Panc1 (cell line): ENCODE results near the gene SCN1B. TPM values are rescaled to one million over a fixed set of nuclear protein-coding genes. Genes with fewer than 3 reads are reported as not detected.

Experiments used
- ATAC-seq: fragments of 200-7000 bp; cut with Tn5 transposase; 2 replicates; pipeline ENCODE4 v1.9.1; 2020; ENCODE audit warnings: mild to moderate bottlenecking, moderate library complexity
- BruUV-seq: library from RNA; stranded (reverse); fragments of 400-500 nt; replicated peaks from 2 replicates; lab custom pipeline; 2021; lab: Mats Ljungman, UMichigan
- CTCF ChIA-PET: fragments of 300-600 bp; sonication (Branson Sonifier 250); formaldehyde crosslinking; loops from one replicate; lab custom pipeline; 2022; ENCODE audit warnings: antibody characterized with exemption; lab: Charles Lee
- POLR2A ChIA-PET: fragments of 300-600 bp; sonication (Branson Sonifier 250); formaldehyde crosslinking; loops from one replicate; lab custom pipeline; 2022; ENCODE audit warnings: antibody characterized with exemption; lab: Charles Lee
- DNase-seq: peaks from one replicate; pipeline ENCODE4 v3.0.0-alpha.2; 2010; ENCODE audit warnings: low read depth, low spot score
- H3K27ac ChIP-seq: 2 replicates; pipeline ENCODE4 v1.5.1; 2011; ENCODE audit warnings: mild to moderate bottlenecking, low read length, inconsistent platforms
- H3K27me3 ChIP-seq: fragments of 200-500 bp; sonication (Bioruptor generic); 2 replicates; pipeline ENCODE4 v1.6.0; 2014; ENCODE audit warnings: low read length, inconsistent platforms; ENCODE audit not compliant: control insufficient read depth, insufficient read depth
- H3K36me3 ChIP-seq: fragments of 200-500 bp; sonication (Bioruptor generic); 2 replicates; pipeline ENCODE4 v1.5.1; 2014; ENCODE audit warnings: inconsistent platforms, mild to moderate bottlenecking, low read length, moderate library complexity; ENCODE audit not compliant: control insufficient read depth, insufficient read depth
- H3K4me1 ChIP-seq: 2 replicates; pipeline ENCODE4 v1.5.1; 2011; ENCODE audit warnings: inconsistent platforms, mild to moderate bottlenecking, low read length, moderate library complexity; ENCODE audit not compliant: control insufficient read depth, insufficient read depth
- H3K4me3 ChIP-seq, 2 experiments: 2 replicates each; pipeline ENCODE4 v1.5.1; 2011 to 2012; ENCODE audit warnings: low read depth in 2 of 2, low read length in 2 of 2, mild to moderate bottlenecking in 2 of 2, inconsistent platforms in 1 of 2, moderate library complexity in 1 of 2
- H3K9me3 ChIP-seq: fragments of 200-500 bp; sonication (Bioruptor generic); 2 replicates; pipeline ENCODE4 v1.5.1; 2014; ENCODE audit warnings: low read depth, mild to moderate bottlenecking, inconsistent platforms, low read length, moderate library complexity; ENCODE audit not compliant: control insufficient read depth, insufficient read depth
- POLR2AphosphoS5 ChIP-seq: IDR thresholded peaks from 2 replicates; pipeline ENCODE4 v1.6.1; 2012; ENCODE audit warnings: mild to moderate bottlenecking, low read depth, low read length, moderate library complexity
- SIN3A ChIP-seq: IDR thresholded peaks from 2 replicates; pipeline ENCODE4 v1.6.1; 2012; ENCODE audit warnings: low read depth, mild to moderate bottlenecking, low read length, moderate library complexity, borderline replicate concordance; ENCODE audit not compliant: insufficient read depth
- TCF7L2 ChIP-seq: IDR thresholded peaks from 2 replicates; pipeline ENCODE4 v1.6.1; 2011; ENCODE audit warnings: mild to moderate bottlenecking, low read depth, low read length, inconsistent platforms
- in situ Hi-C: cut with HindIII; loops from 2 replicates; pipeline ENCODE4 v1.10.0; 2016; ENCODE audit warnings: low sequenced_read_pairs, low pct_unique_long_range_greater_than_20kb
- intact Hi-C: fragments of 100-400 bp; cut with micrococcal nuclease; formaldehyde crosslinking; loops from one replicate; pipeline ENCODE4 v1.10.0; 2022; ENCODE audit not compliant: unreplicated experiment
- total RNA-seq: library from RNA; stranded (reverse); gene quantifications from one replicate; pipeline ENCODE4 v1.2.1, GENCODE V29; 2021; ENCODE audit not compliant: unreplicated experiment
- TF ChIP-seq, protein P1 (sequence below): fragments of 450-650 bp; IDR thresholded peaks from 2 replicates; pipeline ENCODE4 v1.5.1; 2017; ENCODE audit warnings: mild to moderate bottlenecking
- TF ChIP-seq, protein P2 (sequence below), 2 experiments: IDR thresholded peaks; 2 replicates each; pipeline ENCODE4 v1.6.1; 2011 to 2012; ENCODE audit warnings: low read depth in 2 of 2, control low read depth in 1 of 2, low read length in 1 of 2, mild to moderate bottlenecking in 1 of 2, moderate library complexity in 1 of 2; ENCODE audit not compliant: insufficient read depth in 1 of 2

The SCN1B gene
- total RNA-seq, 1 experiment from 2014 or later, result 4.6 TPM

DNA sequence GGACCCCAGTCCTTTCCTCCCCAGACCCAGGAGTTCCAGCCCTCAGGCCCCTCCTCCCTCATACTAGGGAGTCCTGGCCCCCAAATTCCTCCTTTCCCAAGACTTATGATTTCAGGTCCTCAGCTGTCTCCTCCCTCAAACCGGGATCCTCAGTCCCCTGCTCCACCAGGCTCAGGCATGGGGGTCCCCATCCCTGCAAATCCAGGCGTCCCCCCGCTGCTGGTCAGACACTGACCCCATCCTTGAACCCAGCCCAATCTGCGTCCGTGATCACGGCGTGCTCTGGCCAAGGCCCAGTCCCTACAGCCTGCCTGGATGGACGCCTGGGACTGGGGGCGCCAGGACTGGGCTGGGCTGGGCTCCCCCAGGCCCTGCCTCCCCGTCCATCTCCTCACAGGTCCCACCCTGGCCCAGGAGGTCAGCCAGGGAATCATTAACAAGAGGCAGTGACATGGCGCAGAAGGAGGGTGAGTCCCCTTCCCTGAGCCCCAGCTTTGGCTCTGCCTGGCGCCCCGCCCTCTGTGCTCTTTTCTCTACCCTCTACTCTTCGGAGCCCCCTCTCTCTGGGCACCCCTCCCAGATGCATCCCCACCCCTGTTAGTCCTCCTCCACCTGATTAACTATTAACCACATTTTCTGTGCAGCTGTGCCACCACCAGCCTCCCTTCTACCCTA is 11.9 kb downstream of the SCN1B start:
- H3K27me3 ChIP-seq, result no peaks in the 10 kb centered on the region
- intact Hi-C loops (loop anchor here (10.0 kb wide), 1 partner anchor 53 kb away; no protein-coding TSS in a partner anchor), in situ Hi-C loops (no loop called here)
- TF ChIP-seq TCF7L2 (no peak), POLR2AphosphoS5 (no peak), SIN3A (no peak)
- TF ChIP-seq, protein P1, sequence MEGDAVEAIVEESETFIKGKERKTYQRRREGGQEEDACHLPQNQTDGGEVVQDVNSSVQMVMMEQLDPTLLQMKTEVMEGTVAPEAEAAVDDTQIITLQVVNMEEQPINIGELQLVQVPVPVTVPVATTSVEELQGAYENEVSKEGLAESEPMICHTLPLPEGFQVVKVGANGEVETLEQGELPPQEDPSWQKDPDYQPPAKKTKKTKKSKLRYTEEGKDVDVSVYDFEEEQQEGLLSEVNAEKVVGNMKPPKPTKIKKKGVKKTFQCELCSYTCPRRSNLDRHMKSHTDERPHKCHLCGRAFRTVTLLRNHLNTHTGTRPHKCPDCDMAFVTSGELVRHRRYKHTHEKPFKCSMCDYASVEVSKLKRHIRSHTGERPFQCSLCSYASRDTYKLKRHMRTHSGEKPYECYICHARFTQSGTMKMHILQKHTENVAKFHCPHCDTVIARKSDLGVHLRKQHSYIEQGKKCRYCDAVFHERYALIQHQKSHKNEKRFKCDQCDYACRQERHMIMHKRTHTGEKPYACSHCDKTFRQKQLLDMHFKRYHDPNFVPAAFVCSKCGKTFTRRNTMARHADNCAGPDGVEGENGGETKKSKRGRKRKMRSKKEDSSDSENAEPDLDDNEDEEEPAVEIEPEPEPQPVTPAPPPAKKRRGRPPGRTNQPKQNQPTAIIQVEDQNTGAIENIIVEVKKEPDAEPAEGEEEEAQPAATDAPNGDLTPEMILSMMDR, result no peak
- TF ChIP-seq, protein P2, sequence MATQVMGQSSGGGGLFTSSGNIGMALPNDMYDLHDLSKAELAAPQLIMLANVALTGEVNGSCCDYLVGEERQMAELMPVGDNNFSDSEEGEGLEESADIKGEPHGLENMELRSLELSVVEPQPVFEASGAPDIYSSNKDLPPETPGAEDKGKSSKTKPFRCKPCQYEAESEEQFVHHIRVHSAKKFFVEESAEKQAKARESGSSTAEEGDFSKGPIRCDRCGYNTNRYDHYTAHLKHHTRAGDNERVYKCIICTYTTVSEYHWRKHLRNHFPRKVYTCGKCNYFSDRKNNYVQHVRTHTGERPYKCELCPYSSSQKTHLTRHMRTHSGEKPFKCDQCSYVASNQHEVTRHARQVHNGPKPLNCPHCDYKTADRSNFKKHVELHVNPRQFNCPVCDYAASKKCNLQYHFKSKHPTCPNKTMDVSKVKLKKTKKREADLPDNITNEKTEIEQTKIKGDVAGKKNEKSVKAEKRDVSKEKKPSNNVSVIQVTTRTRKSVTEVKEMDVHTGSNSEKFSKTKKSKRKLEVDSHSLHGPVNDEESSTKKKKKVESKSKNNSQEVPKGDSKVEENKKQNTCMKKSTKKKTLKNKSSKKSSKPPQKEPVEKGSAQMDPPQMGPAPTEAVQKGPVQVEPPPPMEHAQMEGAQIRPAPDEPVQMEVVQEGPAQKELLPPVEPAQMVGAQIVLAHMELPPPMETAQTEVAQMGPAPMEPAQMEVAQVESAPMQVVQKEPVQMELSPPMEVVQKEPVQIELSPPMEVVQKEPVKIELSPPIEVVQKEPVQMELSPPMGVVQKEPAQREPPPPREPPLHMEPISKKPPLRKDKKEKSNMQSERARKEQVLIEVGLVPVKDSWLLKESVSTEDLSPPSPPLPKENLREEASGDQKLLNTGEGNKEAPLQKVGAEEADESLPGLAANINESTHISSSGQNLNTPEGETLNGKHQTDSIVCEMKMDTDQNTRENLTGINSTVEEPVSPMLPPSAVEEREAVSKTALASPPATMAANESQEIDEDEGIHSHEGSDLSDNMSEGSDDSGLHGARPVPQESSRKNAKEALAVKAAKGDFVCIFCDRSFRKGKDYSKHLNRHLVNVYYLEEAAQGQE (IDR thresholded peaks at IDR 0.05; ENCODE audit: insufficient read depth in 1 of 2, low read depth in 2 of 2, low read length in 1 of 2), result no peak
- ChIA-PET CTCF (no interaction called here), POLR2A (no interaction called here)
- no peak overlapping the region for H3K4me3 ChIP-seq
- no peak overlapping the region for H3K27ac ChIP-seq
- no peaks in the 10 kb centered on the region for H3K9me3 ChIP-seq
- no peak for ATAC-seq
- H3K4me1 ChIP-seq, result peaks cover 10% of the 10 kb centered on the region
- DNase-seq, result no peak
- H3K36me3 ChIP-seq, result no peaks in the 10 kb centered on the region
- no TSS peak for BruUV-seq

DNA sequence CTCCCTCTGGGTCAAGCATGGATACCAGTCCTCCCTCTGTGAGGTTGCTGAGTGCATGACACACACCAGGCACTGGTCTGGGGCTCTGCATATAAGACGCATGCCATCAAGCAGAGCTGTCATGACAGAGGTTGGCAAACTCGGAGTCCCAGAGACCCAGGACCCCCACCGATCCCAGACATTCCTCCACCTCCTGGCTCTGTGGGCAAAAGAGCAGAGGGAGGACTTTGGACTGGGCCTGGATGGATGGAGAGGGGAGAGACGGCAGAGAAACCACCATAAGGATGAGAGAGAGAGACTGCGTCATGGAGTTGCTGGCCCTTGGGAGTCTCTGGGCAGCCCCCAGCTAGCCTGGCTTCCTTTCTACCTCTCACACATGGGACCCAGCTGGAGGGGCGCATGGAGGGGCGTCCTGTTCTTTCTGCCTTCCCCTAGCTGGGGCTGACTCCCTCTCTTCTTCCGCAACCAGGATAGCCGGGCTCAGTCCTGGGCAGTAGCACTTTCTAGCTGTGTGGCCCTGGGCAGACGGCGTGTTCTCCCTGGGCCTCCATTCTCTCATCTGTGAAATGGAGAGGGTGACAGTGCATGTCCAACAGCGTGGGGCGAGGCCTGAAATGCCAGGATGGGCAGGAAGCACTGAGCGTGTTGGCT is 12.8 kb downstream of the SCN1B start:
- Histone ChIP-seq H3K4me1 (peaks cover 10% of the 10 kb centered on the region), H3K36me3 (no peaks in the 10 kb centered on the region), H3K9me3 (no peaks in the 10 kb centered on the region), H3K27ac (no peak overlapping the region), H3K4me3 (no peak overlapping the region), H3K27me3 (no peaks in the 10 kb centered on the region)
- ChIA-PET CTCF (no interaction called here), POLR2A (no interaction called here)
- no peak for ATAC-seq
- in situ Hi-C loops (no loop called here), intact Hi-C loops (loop anchor here (10.0 kb wide), 1 partner anchor 52 kb away; no protein-coding TSS in a partner anchor)
- DNase-seq, result no peak
- TF ChIP-seq, protein P2 (IDR thresholded peaks at IDR 0.05; ENCODE audit: insufficient read depth in 1 of 2, low read depth in 2 of 2, low read length in 1 of 2), result no peak
- TF ChIP-seq, protein P1, result no peak
- TF ChIP-seq SIN3A (no peak), TCF7L2 (no peak), POLR2AphosphoS5 (no peak)
- no TSS peak for BruUV-seq
